ENCODE data around the gene OR13F1.

DNA sequence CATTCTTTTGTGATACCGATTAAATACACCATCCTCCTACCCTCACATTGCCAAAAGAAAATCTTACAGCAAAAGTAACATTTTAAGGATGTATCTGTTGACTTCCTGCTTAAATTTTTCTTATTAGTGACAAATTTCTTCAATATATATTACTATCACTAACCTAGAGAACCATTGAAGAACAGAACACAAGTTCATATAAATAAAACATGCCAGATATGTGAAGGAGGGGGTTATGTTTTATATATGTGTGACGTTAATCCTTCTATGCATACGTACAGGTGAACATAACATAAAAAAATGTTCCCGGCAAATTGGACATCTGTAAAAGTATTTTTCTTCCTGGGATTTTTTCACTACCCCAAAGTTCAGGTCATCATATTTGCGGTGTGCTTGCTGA lies at the start of gene OR13F1:
- TF ChIP-seq CTCF (conservative IDR thresholded peaks at IDR 0.05 in 1 of 2, IDR thresholded peaks at IDR 0.05 in 1 of 2; ENCODE audit: extremely low read depth in 1 of 2, insufficient read depth in 1 of 2, low read depth in 1 of 2, low read length in 2 of 2) = no peak
- TF ChIP-seq EZH2 (IDR thresholded peaks at IDR 0.05; ENCODE audit: borderline replicate concordance, low read length) = no peak
